Hepatocyte (in vitro differentiated cells): ENCODE results near the gene KNTC1.

Experiments used
- EZH2 ChIP-seq: fragments of 200-600 bp; sonication (generic); IDR thresholded peaks from 2 replicates; pipeline ENCODE4 v1.6.1; 2016; ENCODE audit warnings: antibody characterized with exemption, mild to moderate bottlenecking, borderline replicate concordance
- EZH2phosphoT487 ChIP-seq: fragments of 200-600 bp; sonication (generic); IDR thresholded peaks from one replicate; pipeline ENCODE4 v1.6.1; 2018; ENCODE audit warnings: antibody characterized with exemption, mild to moderate bottlenecking, low read depth, moderate library complexity; ENCODE audit not compliant: unreplicated experiment, severe bottlenecking
- TF ChIP-seq, protein P1 (sequence below): fragments of 200-600 bp; sonication (generic); IDR thresholded peaks from 2 replicates; pipeline ENCODE4 v1.5.1; 2016; ENCODE audit warnings: antibody characterized with exemption, mild to moderate bottlenecking; ENCODE audit not compliant: poor library complexity

DNA sequence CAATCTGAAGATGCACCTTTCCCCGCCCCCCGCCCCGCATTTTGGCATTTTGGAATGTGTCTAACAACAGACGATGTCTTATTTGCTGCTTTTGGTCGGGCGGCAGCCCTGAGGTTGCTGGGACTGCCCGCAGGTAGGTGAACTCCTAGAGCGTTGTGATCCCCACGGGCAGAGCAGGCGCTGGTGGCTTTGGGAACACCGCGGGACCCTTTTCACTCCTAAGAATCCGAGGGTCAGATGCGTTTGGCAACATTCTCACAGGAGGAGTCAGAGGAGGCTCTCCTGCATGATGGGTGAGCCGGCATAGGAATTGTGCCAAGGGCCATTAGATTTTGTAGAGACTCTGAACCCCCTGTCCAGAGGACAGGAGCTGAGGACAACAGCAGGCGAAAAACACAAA lies 134.2 kb downstream of the KNTC1 start:
- TF ChIP-seq, protein P1, sequence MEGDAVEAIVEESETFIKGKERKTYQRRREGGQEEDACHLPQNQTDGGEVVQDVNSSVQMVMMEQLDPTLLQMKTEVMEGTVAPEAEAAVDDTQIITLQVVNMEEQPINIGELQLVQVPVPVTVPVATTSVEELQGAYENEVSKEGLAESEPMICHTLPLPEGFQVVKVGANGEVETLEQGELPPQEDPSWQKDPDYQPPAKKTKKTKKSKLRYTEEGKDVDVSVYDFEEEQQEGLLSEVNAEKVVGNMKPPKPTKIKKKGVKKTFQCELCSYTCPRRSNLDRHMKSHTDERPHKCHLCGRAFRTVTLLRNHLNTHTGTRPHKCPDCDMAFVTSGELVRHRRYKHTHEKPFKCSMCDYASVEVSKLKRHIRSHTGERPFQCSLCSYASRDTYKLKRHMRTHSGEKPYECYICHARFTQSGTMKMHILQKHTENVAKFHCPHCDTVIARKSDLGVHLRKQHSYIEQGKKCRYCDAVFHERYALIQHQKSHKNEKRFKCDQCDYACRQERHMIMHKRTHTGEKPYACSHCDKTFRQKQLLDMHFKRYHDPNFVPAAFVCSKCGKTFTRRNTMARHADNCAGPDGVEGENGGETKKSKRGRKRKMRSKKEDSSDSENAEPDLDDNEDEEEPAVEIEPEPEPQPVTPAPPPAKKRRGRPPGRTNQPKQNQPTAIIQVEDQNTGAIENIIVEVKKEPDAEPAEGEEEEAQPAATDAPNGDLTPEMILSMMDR: no peak
- TF ChIP-seq EZH2 (no peak), EZH2phosphoT487 (no peak)
